Measurements from ENCODE around the gene MBNL1. TPM values are rescaled to one million over a fixed set of nuclear protein-coding genes. Genes with fewer than 3 reads are reported as not detected.

Gene MBNL1
- total RNA-seq, 2 experiments from 2014 or later: 163 to 174 TPM

- intact Hi-C loops (cut with micrococcal nuclease; ENCODE audit: unreplicated experiment): no loop called here
- POLR2A ChIA-PET: interaction anchor here (0.7 kb wide), 1 partner anchor 225 kb away, joined by 3 read pairs; no protein-coding TSS in a partner anchor
- CTCF ChIA-PET (ENCODE audit: unreplicated experiment): no interaction called here
- H4K20me1 ChIP-seq (ENCODE audit: insufficient read depth, low read length): peaks cover 41% of the 10 kb centered on the region
- peaks cover 10% of the 10 kb centered on the region for H3K4me1 ChIP-seq (ENCODE audit: insufficient read depth, low read length, poor library complexity, severe bottlenecking)
- no peaks in the 10 kb centered on the region for H3K9me3 ChIP-seq (ENCODE audit: low read length)
- TF ChIP-seq, protein P1, sequence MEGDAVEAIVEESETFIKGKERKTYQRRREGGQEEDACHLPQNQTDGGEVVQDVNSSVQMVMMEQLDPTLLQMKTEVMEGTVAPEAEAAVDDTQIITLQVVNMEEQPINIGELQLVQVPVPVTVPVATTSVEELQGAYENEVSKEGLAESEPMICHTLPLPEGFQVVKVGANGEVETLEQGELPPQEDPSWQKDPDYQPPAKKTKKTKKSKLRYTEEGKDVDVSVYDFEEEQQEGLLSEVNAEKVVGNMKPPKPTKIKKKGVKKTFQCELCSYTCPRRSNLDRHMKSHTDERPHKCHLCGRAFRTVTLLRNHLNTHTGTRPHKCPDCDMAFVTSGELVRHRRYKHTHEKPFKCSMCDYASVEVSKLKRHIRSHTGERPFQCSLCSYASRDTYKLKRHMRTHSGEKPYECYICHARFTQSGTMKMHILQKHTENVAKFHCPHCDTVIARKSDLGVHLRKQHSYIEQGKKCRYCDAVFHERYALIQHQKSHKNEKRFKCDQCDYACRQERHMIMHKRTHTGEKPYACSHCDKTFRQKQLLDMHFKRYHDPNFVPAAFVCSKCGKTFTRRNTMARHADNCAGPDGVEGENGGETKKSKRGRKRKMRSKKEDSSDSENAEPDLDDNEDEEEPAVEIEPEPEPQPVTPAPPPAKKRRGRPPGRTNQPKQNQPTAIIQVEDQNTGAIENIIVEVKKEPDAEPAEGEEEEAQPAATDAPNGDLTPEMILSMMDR (conservative IDR thresholded peaks at IDR 0.05; ENCODE audit: low read length): no peak
- no peak for TF ChIP-seq EZH2phosphoT487 (IDR thresholded peaks at IDR 0.05; ENCODE audit: borderline replicate concordance, low read depth, low read length)
- H3K4me3 ChIP-seq (ENCODE audit: low read depth, low read length, poor library complexity, severe bottlenecking): no peak overlapping the region
- peaks cover 97% of the 10 kb centered on the region for H3K79me2 ChIP-seq (ENCODE audit: insufficient read depth, low read depth, low read length)
- DNase-seq (ENCODE audit: low spot score): no peak
- BruUV-seq (replicated peaks): no TSS peak
- H3K27ac ChIP-seq (ENCODE audit: low read depth, low read length, poor library complexity, severe bottlenecking): no peak overlapping the region
- H3K4me2 ChIP-seq (ENCODE audit: low read length): no peak overlapping the region
- peaks cover 10% of the 10 kb centered on the region; the same call in 1 of the 2 replicates for H3K36me3 ChIP-seq (ENCODE audit: insufficient read depth, low read length)
- H3K9me2 ChIP-seq (ENCODE audit: insufficient read depth, low read length): no peaks in the 10 kb centered on the region
- H2AFZ ChIP-seq (ENCODE audit: low read length): no peak overlapping the region
Measured at GRCh38 chr3:152385761-152386160, 117.0 kb downstream of the MBNL1 start.

- no TSS peak for BruUV-seq (replicated peaks)
Measured at GRCh38 chr3:152386208-152386607, 117.5 kb downstream of the MBNL1 start.

DNA sequence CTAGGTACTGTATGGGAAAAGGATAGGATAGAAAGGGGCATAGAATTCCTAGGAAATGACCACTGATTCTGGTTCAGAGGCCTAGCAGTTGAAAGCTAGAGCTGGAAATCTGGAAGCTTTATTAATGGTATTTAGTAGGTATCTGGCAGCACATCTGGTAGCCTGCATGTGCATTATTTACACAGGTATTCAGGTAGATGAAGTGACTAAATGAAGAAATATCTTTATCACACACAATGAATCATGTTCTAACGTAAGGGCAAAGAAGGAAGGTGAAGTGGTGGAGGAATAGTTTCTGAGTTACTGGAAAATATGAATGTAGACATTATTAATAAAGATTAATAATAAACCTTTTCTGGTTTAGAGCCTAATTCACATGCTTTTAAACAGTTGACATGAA, 119.9 kb downstream of the MBNL1 start:
- no peaks in the 10 kb centered on the region for H3K9me2 ChIP-seq (ENCODE audit: insufficient read depth, low read length)
- H4K20me1 ChIP-seq (ENCODE audit: insufficient read depth, low read length): peaks cover 37% of the 10 kb centered on the region
- no peak overlapping the region for H3K4me3 ChIP-seq (ENCODE audit: low read depth, low read length, poor library complexity, severe bottlenecking)
- H2AFZ ChIP-seq (ENCODE audit: low read length): no peak overlapping the region
- H3K4me1 ChIP-seq (ENCODE audit: insufficient read depth, low read length, poor library complexity, severe bottlenecking): no peaks in the 10 kb centered on the region
- H3K9me3 ChIP-seq (ENCODE audit: low read length): no peaks in the 10 kb centered on the region
- ChIA-PET CTCF (ENCODE audit: unreplicated experiment) (no interaction called here), POLR2A (interaction anchor here (2.1 to 2.5 kb wide), 2 partner anchors 11 kb away, joined by 12 to 16 read pairs; no protein-coding TSS in a partner anchor)
- TF ChIP-seq, protein P1 (conservative IDR thresholded peaks at IDR 0.05; ENCODE audit: low read length): no peak
- no peak for TF ChIP-seq EZH2phosphoT487 (IDR thresholded peaks at IDR 0.05; ENCODE audit: borderline replicate concordance, low read depth, low read length)
- peaks cover 5% of the 10 kb centered on the region; the same call in 1 of the 2 replicates for H3K36me3 ChIP-seq (ENCODE audit: insufficient read depth, low read length)
- no peak overlapping the region for H3K27ac ChIP-seq (ENCODE audit: low read depth, low read length, poor library complexity, severe bottlenecking)
- H3K4me2 ChIP-seq (ENCODE audit: low read length): no peak overlapping the region
- no peak for DNase-seq (ENCODE audit: low spot score)
- BruUV-seq (replicated peaks): no TSS peak
- H3K79me2 ChIP-seq (ENCODE audit: insufficient read depth, low read depth, low read length): peaks cover 97% of the 10 kb centered on the region
- intact Hi-C loops (cut with micrococcal nuclease; ENCODE audit: unreplicated experiment): no loop called here

More at GRCh38 chr3:152386208-152386607, 117.5 kb downstream of the MBNL1 start:
- H3K4me2 ChIP-seq (ENCODE audit: low read length): no peak overlapping the region
- intact Hi-C loops (cut with micrococcal nuclease; ENCODE audit: unreplicated experiment): no loop called here
- H3K9me3 ChIP-seq (ENCODE audit: low read length): no peaks in the 10 kb centered on the region
- ChIA-PET CTCF (ENCODE audit: unreplicated experiment) (no interaction called here), POLR2A (interaction anchor here (0.7 to 2.5 kb wide), 6 partner anchors 9 to 226 kb away, joined by 3 to 16 read pairs (median 6); no protein-coding TSS in a partner anchor)
- H3K27ac ChIP-seq (ENCODE audit: low read depth, low read length, poor library complexity, severe bottlenecking): no peak overlapping the region
- peaks cover 6% of the 10 kb centered on the region for H3K4me1 ChIP-seq (ENCODE audit: insufficient read depth, low read length, poor library complexity, severe bottlenecking)
- H3K36me3 ChIP-seq (ENCODE audit: insufficient read depth, low read length): peaks cover 10% of the 10 kb centered on the region; the same call in 1 of the 2 replicates
- no peaks in the 10 kb centered on the region for H3K9me2 ChIP-seq (ENCODE audit: insufficient read depth, low read length)
- H3K79me2 ChIP-seq (ENCODE audit: insufficient read depth, low read depth, low read length): peaks cover 97% of the 10 kb centered on the region
- no peak overlapping the region for H3K4me3 ChIP-seq (ENCODE audit: low read depth, low read length, poor library complexity, severe bottlenecking)
- DNase-seq (ENCODE audit: low spot score): no peak
- TF ChIP-seq, protein P1 (conservative IDR thresholded peaks at IDR 0.05; ENCODE audit: low read length): no peak
- no peak for TF ChIP-seq EZH2phosphoT487 (IDR thresholded peaks at IDR 0.05; ENCODE audit: borderline replicate concordance, low read depth, low read length)
- peaks cover 42% of the 10 kb centered on the region for H4K20me1 ChIP-seq (ENCODE audit: insufficient read depth, low read length)
- H2AFZ ChIP-seq (ENCODE audit: low read length): no peak overlapping the region
